Body of pancreas (tissue), 4 donors: ENCODE results near the gene APLP1.

ENCODE experiments used
- POLR2A ChIP-seq, 3 donors: fragments of 450-650 bp; IDR thresholded peaks; one replicate each; pipeline ENCODE4 v1.6.1; 2016; ENCODE audit warnings: antibody characterized with exemption in 3 of 3, mild to moderate bottlenecking in 2 of 3
- TF ChIP-seq, protein P1 (sequence below), 7 experiments: fragments of 450-650 bp in 4 of 7; fragments of 200-600 bp in 3 of 7; sonication (generic) in 3 of 7; IDR thresholded peaks; one replicate each; pipeline ENCODE4 v1.5.1; 2016 to 2019; ENCODE audit warnings: antibody characterized with exemption in 7 of 7

DNA sequence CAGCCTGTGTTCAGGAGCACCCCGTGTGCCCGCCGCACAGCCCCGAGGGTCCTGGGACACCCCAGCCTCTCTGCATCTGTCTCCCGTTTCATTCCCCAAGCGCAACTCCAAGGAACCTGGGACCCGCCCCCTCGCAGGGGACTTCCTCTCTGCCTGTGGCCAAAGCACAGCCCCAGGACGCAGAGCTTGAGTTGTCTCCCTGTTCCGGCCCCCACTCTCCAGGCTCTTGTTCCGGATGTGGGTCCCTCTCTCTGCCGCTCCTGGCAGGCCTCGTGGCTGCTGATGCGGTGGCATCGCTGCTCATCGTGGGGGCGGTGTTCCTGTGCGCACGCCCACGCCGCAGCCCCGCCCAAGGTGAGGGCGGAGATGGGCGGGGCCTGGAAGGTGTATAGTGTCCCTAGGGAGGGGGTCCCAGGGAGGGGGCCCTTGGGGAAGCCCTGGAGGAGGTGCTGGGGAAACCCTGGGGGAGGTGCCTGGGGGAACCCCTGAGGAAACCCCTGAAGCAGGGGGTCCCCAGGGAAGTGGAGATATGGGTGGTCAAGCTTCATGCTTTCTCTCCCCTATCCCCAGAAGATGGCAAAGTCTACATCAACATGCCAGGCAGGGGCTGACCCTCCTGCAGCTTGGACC, 35.3 kb downstream of the APLP1 start:
- TF ChIP-seq, protein P1, sequence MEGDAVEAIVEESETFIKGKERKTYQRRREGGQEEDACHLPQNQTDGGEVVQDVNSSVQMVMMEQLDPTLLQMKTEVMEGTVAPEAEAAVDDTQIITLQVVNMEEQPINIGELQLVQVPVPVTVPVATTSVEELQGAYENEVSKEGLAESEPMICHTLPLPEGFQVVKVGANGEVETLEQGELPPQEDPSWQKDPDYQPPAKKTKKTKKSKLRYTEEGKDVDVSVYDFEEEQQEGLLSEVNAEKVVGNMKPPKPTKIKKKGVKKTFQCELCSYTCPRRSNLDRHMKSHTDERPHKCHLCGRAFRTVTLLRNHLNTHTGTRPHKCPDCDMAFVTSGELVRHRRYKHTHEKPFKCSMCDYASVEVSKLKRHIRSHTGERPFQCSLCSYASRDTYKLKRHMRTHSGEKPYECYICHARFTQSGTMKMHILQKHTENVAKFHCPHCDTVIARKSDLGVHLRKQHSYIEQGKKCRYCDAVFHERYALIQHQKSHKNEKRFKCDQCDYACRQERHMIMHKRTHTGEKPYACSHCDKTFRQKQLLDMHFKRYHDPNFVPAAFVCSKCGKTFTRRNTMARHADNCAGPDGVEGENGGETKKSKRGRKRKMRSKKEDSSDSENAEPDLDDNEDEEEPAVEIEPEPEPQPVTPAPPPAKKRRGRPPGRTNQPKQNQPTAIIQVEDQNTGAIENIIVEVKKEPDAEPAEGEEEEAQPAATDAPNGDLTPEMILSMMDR (IDR thresholded peaks at IDR 0.05): no peak
- TF ChIP-seq POLR2A (IDR thresholded peaks at IDR 0.05): peak in 2 of 3 donors; percentile 32 to 60
